ENCODE measurements around the gene BEND7. TPM values are rescaled to one million over a fixed set of nuclear protein-coding genes. Genes with fewer than 3 reads are reported as not detected.

Gene BEND7
- total RNA-seq: not detected

DNA sequence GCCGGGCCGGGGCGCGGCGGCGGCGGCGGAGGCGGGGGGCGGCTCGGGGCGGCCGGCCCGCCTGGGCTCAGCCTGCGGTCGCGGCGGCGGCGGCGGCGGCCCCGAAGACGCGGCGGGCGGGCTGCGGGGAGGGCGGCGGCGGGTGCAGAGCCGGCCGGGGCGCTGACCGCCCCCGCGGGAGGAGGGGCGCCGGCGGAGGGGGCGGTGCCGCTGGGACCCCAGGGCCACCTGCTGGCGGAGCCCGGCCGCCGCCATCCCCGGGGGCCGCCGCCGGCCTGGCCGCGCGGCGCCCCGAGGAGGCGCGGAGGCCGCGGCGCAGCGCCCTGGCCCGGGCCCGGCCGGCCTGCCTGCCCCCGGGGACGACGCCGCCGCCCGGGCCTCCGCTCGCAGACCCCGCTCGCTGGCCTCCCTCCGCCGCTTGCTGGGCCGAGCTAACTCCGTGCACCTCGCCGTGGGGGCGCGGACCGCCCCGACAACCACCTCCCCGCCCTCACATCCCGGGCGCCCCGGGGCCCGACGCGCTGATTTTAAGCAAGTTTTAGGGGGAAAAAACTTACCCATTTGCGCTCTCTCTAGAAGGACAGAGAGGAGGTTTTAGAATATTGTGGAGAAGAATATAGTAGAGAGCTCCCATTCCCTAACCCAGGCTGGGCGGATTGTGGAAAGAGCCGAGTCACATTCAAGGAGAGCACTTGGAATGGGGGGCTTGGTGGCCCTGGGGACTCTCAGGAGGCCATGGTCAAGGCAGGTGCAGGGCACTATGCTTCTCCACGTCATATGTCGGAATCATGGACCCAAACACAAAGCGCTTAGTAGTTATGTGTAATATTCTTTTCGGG is at the start of gene BEND7:
BEND7 (minus strand) TSS at position 140 of the 839 bp plus-strand sequence. CDS start 481 bp downstream, outside the sequence.
- Mint-ChIP-seq H3K9me3 (no peaks in the 10 kb centered on the region), H3K4me1 (ENCODE audit: low read depth) (peaks cover 3% of the 10 kb centered on the region), H3K27me3 (peaks cover 51% of the 10 kb centered on the region), H3K27ac (no peak within 1 kb of the TSS), H3K36me3 (ENCODE audit: low read depth) (no peaks in the 10 kb centered on the region), H3K4me3 (peak within 1 kb of the TSS; percentile 53)
- DNase-seq: peak; percentile 15
- ChIA-PET POLR2A (no interaction called here), CTCF (interaction anchor here (1.4 to 2.8 kb wide), 2 partner anchors 157 kb away, joined by 4 to 7 read pairs; no protein-coding TSS in a partner anchor)
- intact Hi-C loops (cut with micrococcal nuclease): no loop called here
- ATAC-seq: peak; percentile 77
- TF ChIP-seq CTCF (IDR thresholded peaks at IDR 0.05): no peak

DNA sequence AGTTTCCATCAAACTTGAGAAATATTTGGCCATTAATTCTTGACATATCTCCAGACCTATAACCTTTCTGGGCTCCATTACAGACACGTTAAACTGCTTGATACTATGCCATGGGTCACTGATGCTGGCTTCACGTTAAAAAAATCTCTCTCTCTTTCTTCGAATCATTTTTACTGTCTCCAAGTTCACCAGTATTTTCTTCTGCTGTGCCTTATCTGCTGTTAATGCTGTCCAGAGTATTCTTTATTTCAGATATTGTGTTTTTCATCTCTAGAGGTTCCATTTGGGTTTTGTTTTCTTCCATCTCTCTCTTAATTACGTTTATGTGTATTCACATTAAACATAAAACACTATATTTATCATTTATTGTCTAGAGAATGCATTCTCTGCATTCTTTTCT is 45.1 kb upstream of the BEND7 start:
- ATAC-seq: no peak
- POLR2A ChIA-PET: no interaction called here
- CTCF ChIA-PET: no interaction called here

DNA sequence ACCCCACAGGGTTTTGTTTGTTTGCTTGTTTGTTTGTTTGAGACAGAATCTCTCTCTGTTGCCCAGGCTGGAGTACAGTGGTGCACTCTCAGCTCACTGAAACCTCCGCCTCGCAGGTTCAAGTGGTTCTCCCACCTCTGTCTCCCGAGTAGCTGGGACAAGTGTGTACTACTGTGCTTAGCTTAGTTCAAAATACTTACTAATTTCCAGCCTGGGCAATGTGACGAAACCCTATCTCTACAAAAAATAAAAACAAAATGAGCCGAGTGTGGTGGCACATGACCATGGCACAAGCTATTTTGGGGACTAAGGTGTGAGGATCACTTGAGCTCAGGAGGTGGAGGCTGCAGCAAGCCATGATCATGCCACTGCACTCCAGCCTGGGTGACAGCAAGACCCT is 42.7 kb upstream of the BEND7 start:
- H3K4me3 Mint-ChIP-seq: no peak overlapping the region
- ChIA-PET POLR2A (no interaction called here), CTCF (no interaction called here)
- H3K27me3 Mint-ChIP-seq: peaks cover 14% of the 10 kb centered on the region
- H3K9me3 Mint-ChIP-seq: peaks cover 6% of the 10 kb centered on the region
- ATAC-seq: no peak
- no peak overlapping the region for H3K27ac Mint-ChIP-seq
- intact Hi-C loops (cut with micrococcal nuclease): no loop called here
- peaks cover 2% of the 10 kb centered on the region for H3K4me1 Mint-ChIP-seq (ENCODE audit: low read depth)
- DNase-seq: no peak
- TF ChIP-seq CTCF (IDR thresholded peaks at IDR 0.05): no peak
- H3K36me3 Mint-ChIP-seq (ENCODE audit: low read depth): no peaks in the 10 kb centered on the region

More for the DNA sequence above, 45.1 kb upstream of the BEND7 start:
- no peaks in the 10 kb centered on the region for H3K36me3 Mint-ChIP-seq (ENCODE audit: low read depth)
- H3K4me3 Mint-ChIP-seq: no peak overlapping the region
- no peak overlapping the region for H3K27ac Mint-ChIP-seq
- H3K27me3 Mint-ChIP-seq: peaks cover 20% of the 10 kb centered on the region
- DNase-seq: no peak
- peaks cover 2% of the 10 kb centered on the region for H3K4me1 Mint-ChIP-seq (ENCODE audit: low read depth)
- TF ChIP-seq CTCF (IDR thresholded peaks at IDR 0.05): no peak
- peaks cover 6% of the 10 kb centered on the region for H3K9me3 Mint-ChIP-seq
- intact Hi-C loops (cut with micrococcal nuclease): no loop called here

DNA sequence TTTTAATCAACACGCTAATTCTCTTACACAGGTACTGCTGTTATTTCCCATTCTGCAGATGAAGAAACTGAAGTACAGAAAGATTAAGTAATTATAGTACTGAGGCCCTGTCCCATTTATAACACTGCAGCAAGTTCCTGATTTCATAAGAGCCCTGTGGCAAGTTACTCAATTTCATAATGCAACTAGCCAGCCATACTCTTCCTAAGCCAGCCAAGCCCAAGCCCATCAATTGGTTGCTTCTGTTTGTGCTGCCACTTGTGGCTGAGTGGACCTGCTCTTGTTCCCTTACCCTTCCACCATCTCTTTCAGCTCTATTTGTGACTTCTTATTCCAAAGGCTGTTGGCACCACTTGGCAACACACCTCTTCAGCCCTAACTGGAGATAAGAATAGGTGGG is 38.2 kb upstream of the BEND7 start:
- no peak for TF ChIP-seq CTCF (IDR thresholded peaks at IDR 0.05)
- Mint-ChIP-seq H3K9me3 (no peaks in the 10 kb centered on the region), H3K4me1 (ENCODE audit: low read depth) (no peaks in the 10 kb centered on the region), H3K27ac (no peak overlapping the region), H3K4me3 (no peak overlapping the region), H3K36me3 (ENCODE audit: low read depth) (no peaks in the 10 kb centered on the region), H3K27me3 (peaks cover 8% of the 10 kb centered on the region)
- ChIA-PET CTCF (no interaction called here), POLR2A (no interaction called here)
- DNase-seq (no peak), ATAC-seq (no peak)
- intact Hi-C loops (cut with micrococcal nuclease): no loop called here

DNA sequence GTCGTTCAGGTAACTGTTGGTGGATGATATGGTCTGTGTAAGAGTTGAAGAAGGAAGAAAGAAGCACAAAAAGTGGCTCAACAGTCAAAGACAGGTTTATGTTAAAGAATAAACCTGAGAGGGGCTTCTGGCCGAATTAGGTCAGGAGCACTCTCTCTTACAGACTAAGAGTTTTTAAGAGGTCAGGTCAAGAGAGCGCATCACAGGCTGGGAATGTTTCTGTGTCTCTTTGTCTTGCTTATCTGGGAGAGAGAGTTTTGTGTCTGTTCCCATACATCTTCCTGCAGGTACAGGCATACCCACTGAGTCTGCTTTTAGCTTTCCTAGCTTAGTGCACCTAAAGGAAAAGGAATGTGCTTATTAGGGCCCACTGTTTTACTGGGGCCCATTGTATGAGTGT is 35.8 kb upstream of the BEND7 start:
- H3K36me3 Mint-ChIP-seq (ENCODE audit: low read depth): no peaks in the 10 kb centered on the region
- H3K27me3 Mint-ChIP-seq: peaks cover 8% of the 10 kb centered on the region
- H3K4me3 Mint-ChIP-seq: no peak overlapping the region
- no peak for TF ChIP-seq CTCF (IDR thresholded peaks at IDR 0.05)
- no peaks in the 10 kb centered on the region for H3K9me3 Mint-ChIP-seq
- H3K27ac Mint-ChIP-seq: no peak overlapping the region
- no peaks in the 10 kb centered on the region for H3K4me1 Mint-ChIP-seq (ENCODE audit: low read depth)
- no peak for DNase-seq
- ChIA-PET CTCF (interaction anchor here (1.0 kb wide), 1 partner anchor 192 kb away, joined by 3 read pairs; no protein-coding TSS in a partner anchor), POLR2A (no interaction called here)
- intact Hi-C loops (cut with micrococcal nuclease): no loop called here
- no peak for ATAC-seq

Data from activated CD8-positive, alpha-beta T cell treated with anti-CD3 and anti-CD28 coated beads for 36 hours (primary cell).